Stimulated activated CD4-positive, alpha-beta T cell treated with anti-CD3 and anti-CD28 coated beads, Interleukin-1b, Interleukin-23, amount 100 ng/mL, for 24 hours (primary cell): ENCODE data around the gene POMC.
"Not testable (repeated sequence)": the region's sequence is repeated elsewhere in the genome, so short reads cannot be mapped to it uniquely, and the experiment has no call there.

ENCODE experiments used
- DNase-seq, 4 experiments: peaks; one replicate each; pipeline ENCODE4 v3.0.0-alpha.2; 2020; ENCODE audit warnings: low read depth in 4 of 4, low spot score in 1 of 4

Gene POMC

DNA sequence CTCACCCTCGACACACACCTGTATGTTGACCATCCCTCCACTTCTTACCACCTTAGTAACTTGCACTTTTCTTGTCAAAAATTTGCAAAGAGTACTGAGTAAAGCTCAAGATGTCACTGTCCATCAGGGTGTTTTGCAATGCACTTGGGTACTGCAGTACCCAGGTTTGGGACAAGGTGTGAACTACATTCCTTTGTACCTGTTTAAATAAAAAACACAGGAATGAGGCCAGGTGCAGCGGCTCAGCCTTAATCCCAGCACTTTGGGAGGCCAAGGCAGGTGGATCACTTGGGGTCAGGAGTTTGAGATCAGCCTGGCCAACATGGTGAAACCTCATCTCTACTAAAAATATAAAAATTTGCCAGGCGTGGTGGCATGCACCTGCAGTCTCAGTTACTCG, 27.8 kb downstream of the POMC start:
- not testable (repeated sequence) for DNase-seq

DNA sequence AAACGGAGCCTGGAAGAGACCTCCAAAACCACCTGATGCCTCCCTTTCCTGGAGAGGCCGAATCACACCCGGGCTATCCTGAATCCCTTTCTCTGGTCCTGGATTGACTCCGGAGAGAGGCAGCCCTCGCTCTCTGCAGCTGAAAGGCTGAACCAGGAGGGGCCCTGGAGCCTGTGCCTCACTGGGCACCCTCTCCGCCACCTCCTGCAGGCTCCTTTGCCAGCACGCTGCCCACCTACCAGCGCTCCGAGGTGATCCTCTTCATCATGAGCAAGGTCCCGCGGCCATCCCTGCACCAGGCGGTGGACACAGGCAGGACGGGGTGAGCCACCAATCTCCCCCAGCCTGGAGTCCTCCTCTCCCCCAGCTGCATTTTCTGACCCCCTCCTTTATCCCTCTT, 35.7 kb downstream of the POMC start:
- DNase-seq: no peak

DNA sequence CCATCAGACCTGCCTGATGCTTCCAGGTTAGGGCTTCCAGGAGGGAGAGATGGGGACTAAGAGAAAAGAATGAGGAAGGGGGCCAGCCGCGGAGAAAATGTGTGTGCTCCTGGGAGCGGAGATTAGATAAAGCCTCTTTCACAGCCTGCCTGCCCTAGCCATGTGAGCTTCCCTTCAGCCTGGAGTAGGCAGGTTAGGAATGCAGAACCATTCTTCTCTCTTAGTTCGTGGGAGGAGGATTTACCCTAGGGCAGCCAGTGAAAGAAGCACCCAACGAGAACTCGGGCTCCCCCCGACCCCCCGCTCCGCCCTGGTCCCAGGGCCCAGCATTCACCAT, 36.1 kb downstream of the POMC start:
- no peak for DNase-seq

DNA sequence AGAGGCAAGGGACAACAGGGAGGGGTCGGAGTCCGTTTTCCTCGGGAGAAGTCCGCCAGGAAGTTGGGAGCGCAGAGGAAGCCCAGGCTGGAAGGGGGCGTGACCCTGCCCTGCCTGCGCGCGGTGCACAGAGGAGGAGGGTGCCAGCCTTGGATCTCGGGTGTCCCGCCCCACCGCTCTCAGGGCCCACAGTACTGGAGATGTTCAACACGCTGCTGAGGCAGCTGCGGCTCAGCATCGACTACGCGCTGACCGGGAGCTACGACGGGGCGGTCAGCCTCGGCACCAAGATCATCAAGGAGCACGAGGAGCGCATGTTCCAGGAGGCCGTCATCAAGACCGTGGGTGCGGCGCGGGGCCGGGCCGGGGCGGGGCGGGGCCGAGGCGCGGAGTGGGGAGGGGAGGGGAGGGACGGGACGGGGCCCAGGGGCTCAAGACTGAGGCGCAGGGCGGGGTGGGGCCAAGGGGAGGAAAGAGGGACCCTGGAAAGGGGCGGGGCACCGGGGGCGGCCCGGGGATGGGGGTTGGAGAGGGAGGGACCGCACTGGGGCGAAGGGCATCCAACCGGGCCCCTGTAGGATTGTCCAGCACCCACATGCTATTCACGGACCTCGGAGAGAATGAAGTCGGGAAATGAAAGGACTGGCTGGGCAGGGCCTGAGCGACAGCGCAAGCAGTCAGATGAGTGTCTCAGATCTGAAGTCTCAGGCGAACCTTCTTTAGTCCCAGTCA, 36.6 kb downstream of the POMC start:
- no peak for DNase-seq

- DNase-seq: no peak
These were observed 37.2 kb downstream of the POMC start for GRCh38 chr2:25131253-25131566.

DNA sequence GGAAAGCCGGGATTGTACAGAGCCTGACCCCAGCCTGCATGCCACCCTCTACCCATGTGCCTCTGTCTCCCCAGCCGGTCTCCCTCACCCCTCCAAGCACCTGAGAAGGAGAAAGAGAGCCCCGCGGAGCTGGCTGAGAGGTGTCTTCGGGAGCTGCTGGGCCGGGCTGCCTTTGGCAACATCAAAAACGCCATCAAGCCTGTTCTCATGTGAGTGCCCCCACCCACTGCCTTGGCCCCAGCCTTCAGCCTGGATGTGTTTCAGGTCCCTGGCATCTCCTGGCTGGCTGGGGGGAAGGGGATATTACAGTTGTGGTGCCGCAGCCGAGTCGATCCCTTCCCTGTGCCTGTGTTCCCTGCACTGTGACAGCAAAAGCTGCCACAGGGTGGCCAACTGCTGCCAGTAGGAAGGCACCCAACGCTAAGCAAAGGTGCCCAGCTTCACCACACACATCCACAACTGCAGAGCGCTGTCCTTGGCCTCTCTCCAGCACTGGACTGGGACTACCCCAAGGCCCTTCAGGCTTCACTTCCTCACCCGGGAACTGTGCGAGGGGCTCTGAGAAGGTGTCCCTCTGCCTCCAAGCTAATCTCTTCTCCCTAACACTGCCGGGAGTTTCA, 38.4 kb downstream of the POMC start:
- DNase-seq: no peak

- no peak for DNase-seq
These were observed 40.7 kb downstream of the POMC start for GRCh38 chr2:25127646-25128045.

GRCh38 chr2:25127071-25127470, 41.3 kb downstream of the POMC start:
- not testable (repeated sequence) for DNase-seq

DNA sequence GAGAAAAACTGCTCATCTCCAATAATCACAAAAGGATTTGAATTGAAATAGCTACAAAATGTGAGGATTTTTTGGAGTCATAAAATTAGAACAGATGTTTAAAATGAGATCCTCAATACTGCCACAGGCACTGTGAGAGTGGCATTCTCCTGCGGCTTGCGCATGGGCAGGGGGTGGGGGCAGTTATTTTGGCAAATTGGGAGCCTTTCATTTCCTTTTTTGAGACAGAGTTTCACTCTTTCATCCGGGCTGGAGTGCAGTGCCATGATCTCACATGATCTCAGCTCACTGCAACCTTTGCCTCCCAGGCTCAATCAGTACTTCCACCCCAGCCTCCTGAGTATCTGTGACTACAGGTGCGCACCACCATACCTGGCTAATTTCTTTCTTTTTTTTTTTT, 42.4 kb downstream of the POMC start:
- DNase-seq: no peak

DNA sequence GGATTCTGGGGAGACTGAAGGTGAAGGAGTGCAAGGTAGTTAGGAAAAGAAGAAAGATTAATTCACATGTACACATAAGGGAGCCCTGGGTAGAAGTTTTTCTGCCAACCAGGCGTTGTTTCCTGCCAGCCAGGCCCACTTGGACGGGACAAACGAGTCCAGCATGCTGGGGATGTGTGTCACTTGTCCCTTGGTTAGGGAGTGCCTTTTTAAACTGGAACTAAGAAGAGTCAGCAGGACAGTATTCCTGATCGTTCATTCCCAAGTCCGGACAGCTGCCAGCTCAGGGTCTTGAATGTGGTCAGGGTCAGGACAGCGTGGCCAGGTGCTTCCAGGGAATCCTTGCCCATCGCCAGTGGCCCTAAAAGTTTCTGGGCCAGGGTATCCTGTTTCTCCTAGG, 43.2 kb downstream of the POMC start:
- no peak for DNase-seq

- DNase-seq: no peak
These were observed 44.7 kb downstream of the POMC start for GRCh38 chr2:25123682-25124081.

GRCh38 chr2:25122367-25122766, 46.0 kb downstream of the POMC start:
- no peak for DNase-seq

- DNase-seq: no peak
These were observed 49.1 kb downstream of the POMC start for GRCh38 chr2:25119263-25119662.

GRCh38 chr2:25116956-25117355, 51.4 kb downstream of the POMC start:
- no peak for DNase-seq

- DNase-seq: no peak
These were observed 52.5 kb downstream of the POMC start for GRCh38 chr2:25115902-25116301.

DNA sequence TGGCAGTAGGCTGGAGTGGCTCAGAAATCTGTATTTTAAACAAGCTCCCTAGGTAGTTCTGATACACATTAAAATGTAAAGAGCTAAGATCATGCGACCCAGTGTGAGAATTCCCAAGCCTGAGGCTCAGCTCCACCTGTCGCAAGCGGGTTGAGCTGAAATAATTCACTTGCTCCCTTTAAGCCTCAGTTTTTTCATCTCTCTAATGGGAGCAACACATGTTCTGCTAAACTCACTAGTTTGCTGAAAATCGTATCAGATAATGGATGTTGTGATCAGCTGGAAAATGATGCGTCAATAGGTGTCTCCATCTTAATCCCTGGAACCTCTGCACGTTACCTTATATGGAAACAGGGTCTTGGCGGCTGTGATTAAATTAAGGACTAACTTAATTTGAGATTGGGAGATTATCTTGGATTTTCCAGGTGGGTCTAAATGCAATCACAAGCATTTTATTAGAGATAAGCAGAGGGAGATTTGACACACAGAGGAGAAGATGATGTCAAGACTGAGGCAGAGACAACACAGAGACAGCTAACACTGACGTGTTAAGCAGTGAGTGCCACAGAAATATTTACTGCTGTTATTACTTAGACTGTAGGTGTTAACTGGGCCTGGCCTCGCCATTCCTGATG, 53.0 kb downstream of the POMC start:
- DNase-seq: no peak

- no peak for DNase-seq
These were observed 56.3 kb downstream of the POMC start for GRCh38 chr2:25112113-25112512.
